HFF-Myc (cell line): Measurements from ENCODE around the gene NXPH4.

Experiments
- DNase-seq: peaks from one replicate; pipeline ENCODE4 v3.0.0-alpha.2; 2011; ENCODE audit warnings: low read depth; ENCODE audit errors: extremely low read depth
- H3K4me3 ChIP-seq: replicated peaks from 2 replicates; pipeline ENCODE4 v1.5.1; 2011; ENCODE audit warnings: low read depth, mild to moderate bottlenecking, control low read depth, low read length
- CTCF ChIP-seq: IDR thresholded peaks from 2 replicates; pipeline ENCODE4 v1.5.1; 2012; ENCODE audit warnings: mild to moderate bottlenecking, low read depth, low read length, control low read depth; ENCODE audit errors: missing control alignments

The NXPH4 gene

GRCh38 chr12:57190037-57190436, 26.6 kb upstream of the NXPH4 start:
- TF ChIP-seq CTCF, result no peak
- H3K4me3 ChIP-seq, result no peak overlapping the region
- no peak for DNase-seq

GRCh38 chr12:57190821-57191220, 25.8 kb upstream of the NXPH4 start:
- DNase-seq, result no peak
- TF ChIP-seq CTCF, result no peak
- H3K4me3 ChIP-seq, result no peak overlapping the region

GRCh38 chr12:57191410-57191809, 25.2 kb upstream of the NXPH4 start:
- DNase-seq, result no peak
- no peak for TF ChIP-seq CTCF

GRCh38 chr12:57192920-57193319, 23.7 kb upstream of the NXPH4 start:
- no peak for TF ChIP-seq CTCF
- H3K4me3 ChIP-seq, result no peak overlapping the region
- DNase-seq, result no peak

More at GRCh38 chr12:57191410-57191809, 25.2 kb upstream of the NXPH4 start:
- H3K4me3 ChIP-seq, result no peak overlapping the region

GRCh38 chr12:57193706-57194245, 22.8 kb upstream of the NXPH4 start:
- DNase-seq, result no peak
- TF ChIP-seq CTCF, result no peak
- H3K4me3 ChIP-seq, result no peak overlapping the region

- TF ChIP-seq CTCF, result no peak
- no peak for DNase-seq
- H3K4me3 ChIP-seq, result no peak overlapping the region
Measured at GRCh38 chr12:57194253-57194652, 22.3 kb upstream of the NXPH4 start.

GRCh38 chr12:57195186-57195585, 21.4 kb upstream of the NXPH4 start:
- TF ChIP-seq CTCF, result no peak
- no peak for DNase-seq
- H3K4me3 ChIP-seq, result no peak overlapping the region
